K562 (cell line): ENCODE results near the gene METAP1D. TPM values are rescaled to one million over a fixed set of nuclear protein-coding genes. Genes with fewer than 3 reads are reported as not detected.

Experiments used
- CBX8 ChIP-seq: fragments of 200-600 bp; sonication (generic); IDR thresholded peaks from 2 replicates; pipeline ENCODE4 v1.6.1; 2012; ENCODE audit warnings: borderline replicate concordance, mixed run types, low read depth, mild to moderate bottlenecking, moderate library complexity, mixed read lengths, low read length, control low read depth, inconsistent platforms; ENCODE audit not compliant: poor library complexity, severe bottlenecking; ENCODE audit errors: extremely low read depth
- ETV1 ChIP-seq: fragments of 450-650 bp; conservative IDR thresholded peaks from 2 replicates; pipeline ENCODE4 v1.6.1; 2016; ENCODE audit warnings: missing genetic modification characterization, control low read depth, low read depth, missing compliant biosample characterization
- GATAD2A ChIP-seq: fragments of 450-650 bp; IDR thresholded peaks from 2 replicates; pipeline ENCODE4 v1.6.1; 2017
- JUN ChIP-seq, 2 experiments: sonication (generic) in 1 of 2; formaldehyde crosslinking in 1 of 2; IDR thresholded peaks; 2 replicates each; pipeline versions ENCODE4 v1.6.1 to v1.8.0; 2012 to 2022; ENCODE audit warnings: borderline replicate concordance in 2 of 2, mild to moderate bottlenecking in 2 of 2, improper control_type of control experiment in 1 of 2, low read depth in 1 of 2, low read length in 1 of 2, missing genetic modification reagents in 1 of 2
- KAT8 ChIP-seq: fragments of 450-650 bp; IDR thresholded peaks from 2 replicates; pipeline ENCODE4 v1.6.1; 2016; ENCODE audit warnings: low read depth, mild to moderate bottlenecking
- MLX ChIP-seq, 2 experiments: fragments of 450-650 bp in 1 of 2; sonication (generic) in 1 of 2; formaldehyde crosslinking; conservative IDR thresholded peaks; 2 replicates each; pipeline versions ENCODE4 v1.4.0 to v1.8.1; 2020 to 2022; ENCODE audit warnings: mild to moderate bottlenecking in 1 of 2, missing genetic modification reagents in 1 of 2
- NBN ChIP-seq: fragments of 450-650 bp; IDR thresholded peaks from 2 replicates; pipeline ENCODE4 v1.6.1; 2016; ENCODE audit warnings: low read depth, mild to moderate bottlenecking
- NR4A1 ChIP-seq, 2 experiments: fragments of 250-450 bp in 1 of 2; fragments of 450-650 bp in 1 of 2; sonication (Bioruptor Pico) in 1 of 2; IDR thresholded peaks; 2 replicates each; pipeline versions ENCODE4 v1.4.0 to v1.6.1; 2016 to 2020; ENCODE audit warnings: mild to moderate bottlenecking in 2 of 2, missing compliant biosample characterization in 1 of 2, missing genetic modification characterization in 1 of 2, moderate library complexity in 1 of 2
- POLR2A ChIP-seq: fragments of 450-650 bp; conservative IDR thresholded peaks from 2 replicates; pipeline ENCODE4 v1.6.1; 2016
- RBM25 ChIP-seq: fragments of 200-400 bp; formaldehyde crosslinking; IDR thresholded peaks from 2 replicates; pipeline ENCODE4 v1.6.1; 2018; ENCODE audit warnings: low read length, low read depth, moderate library complexity; ENCODE audit not compliant: severe bottlenecking
- RFX5 ChIP-seq: IDR thresholded peaks from 2 replicates; pipeline ENCODE4 v1.6.1; 2011; ENCODE audit warnings: low read depth, mild to moderate bottlenecking, improper control_type of control experiment, low read length
- SIN3B ChIP-seq: fragments of 450-650 bp; IDR thresholded peaks from 2 replicates; pipeline ENCODE4 v1.6.1; 2017; ENCODE audit warnings: low read depth, mild to moderate bottlenecking, moderate library complexity
- SLC30A9 ChIP-seq: fragments of 250-450 bp; sonication (Bioruptor Pico); IDR thresholded peaks from 2 replicates; pipeline ENCODE4 v1.8.0; 2022; ENCODE audit warnings: mild to moderate bottlenecking, moderate library complexity
- SPI1 ChIP-seq: IDR thresholded peaks from 2 replicates; pipeline ENCODE4 v1.6.1; 2011; ENCODE audit warnings: low read depth, low read length, control low read depth, borderline replicate concordance
- STAT5B ChIP-seq: fragments of 250-450 bp; sonication (Bioruptor Pico); IDR thresholded peaks from 2 replicates; pipeline ENCODE4 v1.8.0; 2021; ENCODE audit warnings: mild to moderate bottlenecking, inconsistent platforms
- TAF15 ChIP-seq: fragments of 200-400 bp; formaldehyde crosslinking; IDR thresholded peaks from 2 replicates; pipeline ENCODE4 v1.6.1; 2017; ENCODE audit warnings: mild to moderate bottlenecking, low read depth, low read length, moderate library complexity
- TRIM24 ChIP-seq, 2 experiments: fragments of 450-650 bp; IDR thresholded peaks; 2 replicates each; pipeline ENCODE4 v1.6.1; 2016
- ZNF217 ChIP-seq: sonication (generic); formaldehyde crosslinking; IDR thresholded peaks from 2 replicates; pipeline ENCODE4 v1.8.0; 2022; ENCODE audit warnings: mild to moderate bottlenecking, missing genetic modification reagents
- ZNF77 ChIP-seq: fragments of 250-450 bp; sonication (Bioruptor Pico); IDR thresholded peaks from 2 replicates; pipeline ENCODE4 v1.5.0; 2020
- polyA plus RNA-seq, 8 experiments: library from polyadenylated mRNA; depleted of rRNA in 4 of 8; stranded (reverse) in 5 of 8; unstranded in 3 of 8; fragments of >200 nt; fragmentation: Nextera tagmentation in 2 of 8; fragmentation: Illumina TruSeq in 1 of 8; extraction: Ambion mirVana in 2 of 8; extraction: Trizol in 1 of 8; gene quantifications; 2 replicates each; pipeline versions ENCODE4 v1.2.1 to v1.2.3, GENCODE V29; 2011 to 2014; ENCODE audit warnings: inconsistent platforms in 1 of 8, missing spikeins in 1 of 8
- total RNA-seq, 7 experiments: library from RNA; depleted of rRNA in 6 of 7; stranded (reverse); fragments of >200 nt in 6 of 7; fragmentation: Illumina TruSeq in 2 of 7; extraction: Trizol in 2 of 7; gene quantifications; 2 replicates each; pipeline versions ENCODE4 v1.2.1 to v1.2.3, GENCODE V29; 2011 to 2021; ENCODE audit warnings: low replicate concordance in 1 of 7
- TF ChIP-seq, protein P1 (sequence below), 2 experiments: IDR thresholded peaks; 2 replicates each; pipeline ENCODE4 v1.6.1; 2012; ENCODE audit warnings: improper control_type of control experiment in 2 of 2, low read depth in 2 of 2, low read length in 2 of 2, borderline replicate concordance in 1 of 2
- TF ChIP-seq, protein P2 (sequence below): fragments of 450-650 bp; formaldehyde crosslinking; IDR thresholded peaks from 2 replicates; pipeline ENCODE4 v1.4.0; 2022; ENCODE audit warnings: missing genetic modification characterization
- TF ChIP-seq, protein P3 (sequence below): fragments of 450-650 bp; formaldehyde crosslinking; IDR thresholded peaks from 2 replicates; pipeline ENCODE4 v1.4.0; 2020; ENCODE audit warnings: mild to moderate bottlenecking

Gene METAP1D
- total and polyA plus RNA-seq, 9 of the 15 experiments (the other 6 are each of a cell fraction or from before 2014, with no cell fraction given): 8.0 to 23.4 (median 15.7) TPM

GRCh38 chr2:172084645-172085459 is 85.1 kb downstream of the METAP1D start (continued):
- TF ChIP-seq SPI1 (peak; percentile 58; the same call in 1 of the 2 replicates), TAF15 (no peak), TRIM24 (IDR thresholded peaks at IDR 0.05) (peak; percentile 53 to 66; a peak in 2 of 4 replicates), ZNF217 (CRISPR knock-in tag) (no peak), JUN (IDR thresholded peaks at IDR 0.05; ENCODE audit: borderline replicate concordance, low read depth, low read length) (no peak; the same call in 1 of the 2 replicates), JUN (CRISPR knock-in tag; IDR thresholded peaks at IDR 0.05; ENCODE audit: borderline replicate concordance) (0 out of 2 replicates have a peak, but pooled peaks have one; percentile 73), RBM25 (no peak), STAT5B (CRISPR knock-in tag) (no peak), MLX (CRISPR knock-in tag; conservative IDR thresholded peaks at IDR 0.05) (no peak; a peak in 1 of 4 replicates), SLC30A9 (CRISPR knock-in tag) (no peak), ZNF77 (CRISPR knock-in tag) (no peak), ETV1 (peak; percentile 70), RFX5 (0 out of 2 replicates have a peak, but pooled peaks have one; percentile 50), NR4A1 (CRISPR knock-in tag; IDR thresholded peaks at IDR 0.05) (no peak), NR4A1 (tag; IDR thresholded peaks at IDR 0.05) (no peak), GATAD2A (no peak), CBX8 (no peak), SIN3B (peak; percentile 32; the same call in 1 of the 2 replicates), POLR2A (peak; percentile 91), KAT8 (no peak), NBN (0 out of 2 replicates have a peak, but pooled peaks have one; percentile 77)
- TF ChIP-seq, protein P1, sequence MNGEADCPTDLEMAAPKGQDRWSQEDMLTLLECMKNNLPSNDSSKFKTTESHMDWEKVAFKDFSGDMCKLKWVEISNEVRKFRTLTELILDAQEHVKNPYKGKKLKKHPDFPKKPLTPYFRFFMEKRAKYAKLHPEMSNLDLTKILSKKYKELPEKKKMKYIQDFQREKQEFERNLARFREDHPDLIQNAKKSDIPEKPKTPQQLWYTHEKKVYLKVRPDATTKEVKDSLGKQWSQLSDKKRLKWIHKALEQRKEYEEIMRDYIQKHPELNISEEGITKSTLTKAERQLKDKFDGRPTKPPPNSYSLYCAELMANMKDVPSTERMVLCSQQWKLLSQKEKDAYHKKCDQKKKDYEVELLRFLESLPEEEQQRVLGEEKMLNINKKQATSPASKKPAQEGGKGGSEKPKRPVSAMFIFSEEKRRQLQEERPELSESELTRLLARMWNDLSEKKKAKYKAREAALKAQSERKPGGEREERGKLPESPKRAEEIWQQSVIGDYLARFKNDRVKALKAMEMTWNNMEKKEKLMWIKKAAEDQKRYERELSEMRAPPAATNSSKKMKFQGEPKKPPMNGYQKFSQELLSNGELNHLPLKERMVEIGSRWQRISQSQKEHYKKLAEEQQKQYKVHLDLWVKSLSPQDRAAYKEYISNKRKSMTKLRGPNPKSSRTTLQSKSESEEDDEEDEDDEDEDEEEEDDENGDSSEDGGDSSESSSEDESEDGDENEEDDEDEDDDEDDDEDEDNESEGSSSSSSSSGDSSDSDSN (IDR thresholded peaks at IDR 0.05; ENCODE audit: borderline replicate concordance in 1 of 2, low read depth in 2 of 2, low read length in 2 of 2): peak in 1 of 2 experiments; percentile 61; a peak in 2 of 4 replicates
- TF ChIP-seq, protein P2, sequence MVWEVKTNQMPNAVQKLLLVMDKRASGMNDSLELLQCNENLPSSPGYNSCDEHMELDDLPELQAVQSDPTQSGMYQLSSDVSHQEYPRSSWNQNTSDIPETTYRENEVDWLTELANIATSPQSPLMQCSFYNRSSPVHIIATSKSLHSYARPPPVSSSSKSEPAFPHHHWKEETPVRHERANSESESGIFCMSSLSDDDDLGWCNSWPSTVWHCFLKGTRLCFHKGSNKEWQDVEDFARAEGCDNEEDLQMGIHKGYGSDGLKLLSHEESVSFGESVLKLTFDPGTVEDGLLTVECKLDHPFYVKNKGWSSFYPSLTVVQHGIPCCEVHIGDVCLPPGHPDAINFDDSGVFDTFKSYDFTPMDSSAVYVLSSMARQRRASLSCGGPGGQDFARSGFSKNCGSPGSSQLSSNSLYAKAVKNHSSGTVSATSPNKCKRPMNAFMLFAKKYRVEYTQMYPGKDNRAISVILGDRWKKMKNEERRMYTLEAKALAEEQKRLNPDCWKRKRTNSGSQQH (CRISPR knock-in tag): no peak
- TF ChIP-seq, protein P3, sequence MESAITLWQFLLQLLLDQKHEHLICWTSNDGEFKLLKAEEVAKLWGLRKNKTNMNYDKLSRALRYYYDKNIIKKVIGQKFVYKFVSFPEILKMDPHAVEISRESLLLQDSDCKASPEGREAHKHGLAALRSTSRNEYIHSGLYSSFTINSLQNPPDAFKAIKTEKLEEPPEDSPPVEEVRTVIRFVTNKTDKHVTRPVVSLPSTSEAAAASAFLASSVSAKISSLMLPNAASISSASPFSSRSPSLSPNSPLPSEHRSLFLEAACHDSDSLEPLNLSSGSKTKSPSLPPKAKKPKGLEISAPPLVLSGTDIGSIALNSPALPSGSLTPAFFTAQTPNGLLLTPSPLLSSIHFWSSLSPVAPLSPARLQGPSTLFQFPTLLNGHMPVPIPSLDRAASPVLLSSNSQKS (CRISPR knock-in tag): no peak
